22Rv1 (cell line): ENCODE data around the gene JAG2.

Experiments used
- H3K27ac ChIP-seq: fragments of 450-650 bp; 2 replicates; pipeline ENCODE4 v1.5.1; 2017
- ZFX ChIP-seq: fragments of 450-650 bp; IDR thresholded peaks from 2 replicates; pipeline ENCODE4 v1.6.1; 2017; ENCODE audit warnings: antibody characterized with exemption, borderline replicate concordance
- TF ChIP-seq, protein P1 (sequence below): fragments of 450-650 bp; IDR thresholded peaks from 2 replicates; pipeline ENCODE4 v1.5.1; 2017; ENCODE audit warnings: mild to moderate bottlenecking

JAG2 gene

GRCh38 chr14:105137481-105138020 is 31.0 kb downstream of the JAG2 start:
- no peak for TF ChIP-seq ZFX
- TF ChIP-seq, protein P1, sequence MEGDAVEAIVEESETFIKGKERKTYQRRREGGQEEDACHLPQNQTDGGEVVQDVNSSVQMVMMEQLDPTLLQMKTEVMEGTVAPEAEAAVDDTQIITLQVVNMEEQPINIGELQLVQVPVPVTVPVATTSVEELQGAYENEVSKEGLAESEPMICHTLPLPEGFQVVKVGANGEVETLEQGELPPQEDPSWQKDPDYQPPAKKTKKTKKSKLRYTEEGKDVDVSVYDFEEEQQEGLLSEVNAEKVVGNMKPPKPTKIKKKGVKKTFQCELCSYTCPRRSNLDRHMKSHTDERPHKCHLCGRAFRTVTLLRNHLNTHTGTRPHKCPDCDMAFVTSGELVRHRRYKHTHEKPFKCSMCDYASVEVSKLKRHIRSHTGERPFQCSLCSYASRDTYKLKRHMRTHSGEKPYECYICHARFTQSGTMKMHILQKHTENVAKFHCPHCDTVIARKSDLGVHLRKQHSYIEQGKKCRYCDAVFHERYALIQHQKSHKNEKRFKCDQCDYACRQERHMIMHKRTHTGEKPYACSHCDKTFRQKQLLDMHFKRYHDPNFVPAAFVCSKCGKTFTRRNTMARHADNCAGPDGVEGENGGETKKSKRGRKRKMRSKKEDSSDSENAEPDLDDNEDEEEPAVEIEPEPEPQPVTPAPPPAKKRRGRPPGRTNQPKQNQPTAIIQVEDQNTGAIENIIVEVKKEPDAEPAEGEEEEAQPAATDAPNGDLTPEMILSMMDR, result no peak
- H3K27ac ChIP-seq, result no peak overlapping the region

DNA sequence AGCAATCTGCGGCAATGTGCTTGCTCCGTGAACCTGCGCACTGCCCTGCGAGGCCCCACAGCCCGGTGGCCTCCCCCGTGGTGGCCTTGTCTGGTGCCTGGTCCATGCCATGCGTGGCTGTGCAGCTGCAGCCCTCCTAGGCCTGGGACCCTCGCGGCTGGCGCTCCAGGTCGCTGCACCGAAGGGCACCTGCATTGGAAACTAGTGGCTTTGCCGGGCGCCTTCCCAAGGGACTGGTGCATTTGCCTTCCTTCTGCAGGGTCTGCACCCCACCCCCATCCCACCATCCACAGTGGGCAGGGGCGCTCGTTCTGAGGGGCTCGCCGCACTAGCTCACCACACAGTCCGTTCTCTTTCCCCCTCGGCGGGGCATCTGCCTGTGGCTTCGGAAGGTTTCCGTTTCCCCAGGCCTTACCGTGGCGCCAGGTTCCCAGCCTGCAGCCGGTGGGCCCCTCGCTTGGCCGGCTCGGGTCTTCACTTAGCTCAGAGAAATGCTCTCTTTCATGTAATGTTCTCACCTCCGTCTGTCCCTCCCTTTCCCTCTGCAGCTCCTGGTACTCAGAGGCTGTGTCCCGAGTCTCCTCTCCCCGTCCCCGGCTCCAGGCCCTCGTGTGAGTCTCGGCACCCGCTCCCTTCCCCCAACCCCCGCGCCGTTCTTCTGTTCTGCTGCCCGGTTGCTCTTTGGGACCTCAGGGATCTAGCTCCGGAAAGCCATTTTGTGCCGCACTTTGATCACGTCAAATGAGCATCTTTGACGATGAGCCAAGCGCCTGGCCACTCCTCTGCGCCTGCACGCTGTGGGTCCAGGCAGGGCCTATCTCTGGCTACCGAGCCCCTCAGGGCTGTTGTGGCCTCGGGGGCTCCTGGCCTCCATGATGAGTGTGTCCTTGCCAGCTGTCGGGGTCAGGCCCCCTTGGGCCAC is 31.9 kb downstream of the JAG2 start:
- TF ChIP-seq ZFX, result no peak
- TF ChIP-seq, protein P1, result no peak
- H3K27ac ChIP-seq, result no peak overlapping the region

- TF ChIP-seq, protein P1, result no peak
- TF ChIP-seq ZFX, result no peak
- no peak overlapping the region for H3K27ac ChIP-seq
These were observed 32.7 kb downstream of the JAG2 start for GRCh38 chr14:105135700-105136395.

DNA sequence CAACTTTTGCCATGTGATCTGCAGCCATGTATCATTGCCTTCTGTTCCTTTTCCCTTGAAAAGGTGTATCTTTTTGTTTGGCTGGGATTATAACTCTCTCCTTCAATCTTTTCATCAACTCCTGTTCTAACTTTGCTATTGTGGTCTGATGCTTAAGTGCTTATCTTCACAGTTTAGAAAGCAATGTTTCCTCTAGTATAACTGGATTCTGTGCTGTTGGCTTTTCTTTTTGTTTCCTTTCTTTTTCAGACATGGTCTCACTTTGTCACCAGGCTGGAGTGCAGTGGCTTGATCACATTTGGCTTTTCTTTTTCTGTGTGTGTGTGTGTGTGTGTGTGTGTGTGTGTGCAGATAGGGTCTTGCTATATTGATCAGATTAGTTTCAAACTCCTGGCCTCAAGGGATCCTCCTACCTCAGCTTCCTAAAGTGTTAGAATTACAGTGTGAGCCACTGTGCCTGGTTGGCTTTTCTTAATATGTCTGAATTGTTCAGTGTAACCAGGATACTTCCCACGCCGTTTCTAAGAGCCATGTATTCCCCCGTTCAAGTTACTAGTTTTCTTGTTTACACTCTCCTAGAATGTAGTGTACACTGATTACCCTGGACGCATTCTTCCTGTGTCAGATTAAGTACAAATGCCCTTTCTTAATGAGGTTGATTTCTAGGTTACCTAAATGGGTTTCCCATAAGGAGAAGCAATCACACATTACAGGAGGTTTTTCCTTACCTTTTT is 35.5 kb downstream of the JAG2 start:
- TF ChIP-seq, protein P1, result no peak
- TF ChIP-seq ZFX, result no peak
- H3K27ac ChIP-seq, result no peak overlapping the region

DNA sequence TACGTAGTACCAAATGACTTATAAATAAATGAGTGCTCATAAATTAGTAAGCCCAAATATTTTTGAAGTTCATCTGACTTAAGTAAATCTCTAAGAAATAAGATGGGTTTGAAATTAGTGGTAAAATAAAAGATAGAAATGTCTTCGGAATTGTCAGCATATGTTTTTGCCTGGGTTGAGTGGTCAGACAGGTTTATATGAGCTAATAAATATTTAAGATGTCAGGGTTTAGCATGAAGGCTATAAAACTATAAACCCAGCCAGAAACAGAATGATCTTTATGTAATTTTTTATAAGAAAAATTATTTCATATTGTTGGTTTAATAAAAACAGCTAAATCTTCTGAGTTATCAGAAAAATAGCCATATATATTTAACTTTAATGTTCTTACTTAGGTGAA is 37.3 kb downstream of the JAG2 start:
- TF ChIP-seq ZFX, result no peak
- TF ChIP-seq, protein P1, result no peak
- H3K27ac ChIP-seq, result no peak overlapping the region

DNA sequence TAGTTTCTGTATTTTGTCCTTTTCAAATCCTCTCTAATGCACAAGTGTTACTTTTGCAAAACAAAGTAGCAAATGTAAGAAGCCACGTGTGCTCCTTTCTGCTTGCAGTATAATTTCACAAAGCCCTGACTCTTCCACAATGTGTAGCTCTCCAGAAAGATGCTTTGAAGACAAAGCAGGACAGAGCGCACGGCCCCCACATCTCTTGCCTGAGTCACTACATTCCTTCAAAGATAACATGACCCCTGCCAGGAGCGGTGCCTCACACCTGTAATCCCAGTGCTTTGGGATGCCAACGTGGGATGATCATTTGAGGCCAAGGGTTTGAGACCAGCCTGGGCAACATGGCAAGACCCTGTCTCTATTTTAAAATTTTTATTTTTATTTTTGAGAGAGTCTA is 40.5 kb downstream of the JAG2 start:
- no peak overlapping the region for H3K27ac ChIP-seq
- TF ChIP-seq, protein P1, result no peak
- TF ChIP-seq ZFX, result no peak
